ENCODE measurements around the gene SLC12A9.
"Not testable (repeated sequence)": the region's sequence is repeated elsewhere in the genome, so short reads cannot be mapped to it uniquely, and the experiment has no call there.

The SLC12A9 gene

DNA sequence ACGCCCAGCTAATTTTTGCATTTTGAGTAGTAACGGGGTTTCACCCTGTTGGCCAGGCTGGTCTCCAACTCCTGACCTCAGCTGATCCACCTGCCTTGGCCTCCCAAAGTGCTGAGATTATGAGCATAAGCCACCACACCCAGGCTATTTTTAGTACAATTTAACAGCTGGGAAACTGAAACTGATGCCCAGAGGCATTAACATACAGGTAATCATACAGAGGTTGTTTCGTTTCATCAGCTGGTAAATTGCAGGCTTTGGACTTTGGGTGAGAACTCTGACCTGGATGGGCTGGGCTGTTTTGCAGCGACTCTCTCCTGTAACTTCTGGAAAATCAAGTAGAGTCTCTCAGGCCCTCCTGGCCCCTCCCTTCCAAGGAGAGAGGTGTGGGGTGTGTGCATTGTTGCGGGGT lies 49.4 kb downstream of the SLC12A9 start:
- in situ Hi-C loops (cut with MboI; ENCODE audit: low sequenced_read_pairs, unreplicated experiment) = loop anchor here (10.0 kb wide), 1 partner anchor 53 kb away; no protein-coding TSS in a partner anchor
- no peak for DNase-seq (ENCODE audit: low spot score)
- TF ChIP-seq, protein P1, sequence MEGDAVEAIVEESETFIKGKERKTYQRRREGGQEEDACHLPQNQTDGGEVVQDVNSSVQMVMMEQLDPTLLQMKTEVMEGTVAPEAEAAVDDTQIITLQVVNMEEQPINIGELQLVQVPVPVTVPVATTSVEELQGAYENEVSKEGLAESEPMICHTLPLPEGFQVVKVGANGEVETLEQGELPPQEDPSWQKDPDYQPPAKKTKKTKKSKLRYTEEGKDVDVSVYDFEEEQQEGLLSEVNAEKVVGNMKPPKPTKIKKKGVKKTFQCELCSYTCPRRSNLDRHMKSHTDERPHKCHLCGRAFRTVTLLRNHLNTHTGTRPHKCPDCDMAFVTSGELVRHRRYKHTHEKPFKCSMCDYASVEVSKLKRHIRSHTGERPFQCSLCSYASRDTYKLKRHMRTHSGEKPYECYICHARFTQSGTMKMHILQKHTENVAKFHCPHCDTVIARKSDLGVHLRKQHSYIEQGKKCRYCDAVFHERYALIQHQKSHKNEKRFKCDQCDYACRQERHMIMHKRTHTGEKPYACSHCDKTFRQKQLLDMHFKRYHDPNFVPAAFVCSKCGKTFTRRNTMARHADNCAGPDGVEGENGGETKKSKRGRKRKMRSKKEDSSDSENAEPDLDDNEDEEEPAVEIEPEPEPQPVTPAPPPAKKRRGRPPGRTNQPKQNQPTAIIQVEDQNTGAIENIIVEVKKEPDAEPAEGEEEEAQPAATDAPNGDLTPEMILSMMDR (IDR thresholded peaks at IDR 0.05; ENCODE audit: borderline replicate concordance, control extremely low read depth, extremely low read depth, insufficient read depth, missing control alignments) = no peak

DNA sequence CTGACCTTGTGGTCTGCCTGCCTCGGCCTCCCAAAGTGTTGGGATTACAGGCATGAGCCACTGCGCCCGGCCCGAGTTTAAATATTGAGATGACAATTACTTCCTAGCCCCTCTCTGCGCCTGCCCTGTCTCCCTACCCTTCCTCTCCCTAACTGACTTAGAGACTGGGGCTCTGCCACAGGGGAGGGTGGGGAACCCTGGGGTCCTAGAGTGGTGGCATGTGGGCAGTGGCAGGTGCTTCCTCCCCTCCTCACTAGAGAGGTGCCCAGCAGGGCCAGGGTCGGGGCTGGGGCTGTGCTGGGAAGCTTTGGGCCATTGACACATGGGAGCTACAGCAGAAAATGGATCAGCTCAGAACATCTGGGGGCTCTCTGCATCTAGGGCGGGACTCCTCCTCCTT lies 50.1 kb downstream of the SLC12A9 start:
- TF ChIP-seq, protein P1 (IDR thresholded peaks at IDR 0.05; ENCODE audit: borderline replicate concordance, control extremely low read depth, extremely low read depth, insufficient read depth, missing control alignments) = no peak
- in situ Hi-C loops (cut with MboI; ENCODE audit: low sequenced_read_pairs, unreplicated experiment) = loop anchor here (10.0 kb wide), 1 partner anchor 52 kb away; no protein-coding TSS in a partner anchor
- no peak for DNase-seq (ENCODE audit: low spot score)

DNA sequence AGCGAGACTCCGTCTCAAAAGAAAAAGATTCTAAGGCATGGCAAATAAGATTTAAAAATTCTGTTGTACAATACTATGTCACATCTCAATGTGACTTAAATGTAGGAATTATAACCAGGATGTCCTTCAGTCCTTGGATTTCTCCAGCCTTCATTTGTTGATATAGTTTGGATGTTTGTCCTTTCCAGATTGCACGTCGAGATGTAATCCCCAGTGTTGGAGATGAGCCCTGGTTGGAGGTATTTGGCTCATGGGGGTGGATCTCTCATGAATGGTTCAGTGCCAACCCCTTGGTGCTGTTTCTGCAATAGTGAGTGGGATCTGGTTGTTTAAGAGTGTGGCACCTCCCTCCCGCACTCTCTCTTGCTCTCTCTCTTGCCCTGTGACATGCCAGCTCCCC lies 56.0 kb downstream of the SLC12A9 start:
- TF ChIP-seq, protein P1 (IDR thresholded peaks at IDR 0.05; ENCODE audit: borderline replicate concordance, control extremely low read depth, extremely low read depth, insufficient read depth, missing control alignments) = no peak
- no peak for DNase-seq (ENCODE audit: low spot score)
- in situ Hi-C loops (cut with MboI; ENCODE audit: low sequenced_read_pairs, unreplicated experiment) = loop anchor here (5.0 to 10.0 kb wide), 2 partner anchors 46 to 149 kb away; no protein-coding TSS in a partner anchor

DNA sequence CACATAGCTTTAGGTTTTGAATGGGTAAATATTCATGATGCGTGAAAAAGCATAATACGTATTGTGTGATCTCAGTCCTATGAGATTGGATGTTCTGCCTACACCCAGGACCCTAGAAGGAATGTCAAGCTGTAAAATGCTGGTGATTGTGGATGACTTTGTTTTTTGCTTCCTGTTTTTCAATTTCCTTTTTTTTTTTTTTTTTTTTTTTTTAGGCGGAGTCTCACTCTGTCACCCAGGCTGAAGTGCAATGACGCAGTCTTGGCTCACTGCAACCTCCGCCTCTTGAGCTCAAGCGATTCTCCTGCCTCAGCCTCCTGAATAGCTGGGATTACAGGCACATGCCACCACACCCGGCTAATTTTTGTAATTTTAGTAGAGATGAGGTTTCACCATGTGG lies 57.9 kb downstream of the SLC12A9 start:
- in situ Hi-C loops (cut with MboI; ENCODE audit: low sequenced_read_pairs, unreplicated experiment); DNase-seq (ENCODE audit: low spot score): not testable (repeated sequence)

DNA sequence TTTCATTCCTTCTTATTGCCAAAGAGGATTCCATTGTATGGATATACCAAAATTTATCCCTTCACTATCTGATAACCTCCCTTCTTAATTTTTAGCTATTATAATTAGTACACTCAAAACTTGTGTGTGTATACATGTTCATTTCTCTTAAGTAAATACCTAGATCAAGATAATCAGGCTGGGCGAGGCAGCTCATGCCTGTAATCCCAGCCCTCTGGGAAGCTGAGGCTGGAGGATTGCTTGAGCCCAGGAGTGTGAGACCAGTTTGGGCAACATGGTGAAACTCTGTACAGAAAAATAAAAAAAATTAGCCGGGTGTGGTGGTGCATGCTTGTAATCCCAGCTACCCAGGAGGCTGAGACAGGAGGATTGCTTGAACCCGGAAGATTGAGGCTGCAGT lies 59.0 kb downstream of the SLC12A9 start:
- TF ChIP-seq, protein P1 (IDR thresholded peaks at IDR 0.05; ENCODE audit: borderline replicate concordance, control extremely low read depth, extremely low read depth, insufficient read depth, missing control alignments) = no peak
- no peak for DNase-seq (ENCODE audit: low spot score)
- in situ Hi-C loops (cut with MboI; ENCODE audit: low sequenced_read_pairs, unreplicated experiment) = no loop called here

DNA sequence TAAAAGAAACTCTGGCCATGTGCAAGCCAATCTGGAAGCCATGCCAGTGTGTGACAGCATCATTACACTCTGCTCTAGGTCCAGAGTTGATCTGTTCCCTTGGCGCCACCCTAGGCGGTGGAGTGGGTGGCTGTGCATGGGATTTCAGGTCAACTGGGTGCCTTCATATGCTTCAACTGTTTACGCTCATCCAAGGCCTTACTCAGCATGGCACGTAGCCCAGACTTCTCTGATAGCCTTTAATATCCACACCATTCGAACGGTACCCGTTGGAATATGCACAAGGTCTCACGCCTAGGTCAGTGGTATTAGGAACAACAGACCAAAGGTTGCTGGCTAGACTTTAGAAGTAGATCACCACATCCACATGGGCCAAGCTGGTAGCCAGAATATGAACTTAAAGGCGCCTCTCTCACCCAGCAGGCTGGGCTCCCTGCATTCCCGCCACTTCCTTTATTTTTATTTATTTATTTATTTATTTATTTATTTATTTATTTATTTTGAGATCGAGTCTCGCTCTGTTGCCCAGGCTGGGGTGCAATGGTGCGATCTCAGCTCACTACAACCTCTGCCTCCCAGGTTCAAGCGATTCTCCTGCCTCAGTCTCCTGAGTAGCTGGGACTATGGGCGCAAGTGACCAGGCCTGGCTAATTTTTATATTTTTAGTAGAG lies 61.8 kb downstream of the SLC12A9 start:
- in situ Hi-C loops (cut with MboI; ENCODE audit: low sequenced_read_pairs, unreplicated experiment) = no loop called here
- TF ChIP-seq, protein P1 (IDR thresholded peaks at IDR 0.05; ENCODE audit: borderline replicate concordance, control extremely low read depth, extremely low read depth, insufficient read depth, missing control alignments) = no peak
- no peak for DNase-seq (ENCODE audit: low spot score)

DNA sequence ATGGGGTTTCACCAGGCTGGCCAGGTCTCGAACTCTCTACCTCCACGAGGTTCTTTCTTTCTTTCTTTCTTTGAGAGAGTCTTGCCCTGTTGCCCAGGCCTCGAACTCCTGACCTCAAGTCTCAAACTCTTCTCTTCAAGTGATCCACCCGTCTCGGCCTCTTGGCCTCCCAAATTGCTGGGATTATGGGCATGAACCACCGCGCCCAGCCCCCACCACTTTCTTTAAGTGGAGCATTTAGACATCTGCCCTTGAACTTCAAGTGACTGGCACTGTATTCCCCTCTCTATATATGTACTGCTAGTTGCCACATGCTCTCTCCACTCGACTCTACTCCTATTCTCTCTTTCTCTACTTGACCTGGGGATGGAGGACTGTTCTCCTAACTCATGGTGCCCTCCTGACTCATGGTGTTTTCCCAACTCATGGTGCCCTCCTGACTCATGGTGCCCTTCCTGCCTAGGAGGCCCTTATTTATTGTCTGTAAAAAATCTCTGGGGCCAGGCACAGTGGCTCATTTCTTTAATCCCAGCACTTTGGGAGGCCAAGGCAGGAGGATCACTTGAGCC lies 62.5 kb downstream of the SLC12A9 start:
- in situ Hi-C loops (cut with MboI; ENCODE audit: low sequenced_read_pairs, unreplicated experiment) = no loop called here
- TF ChIP-seq, protein P1 (IDR thresholded peaks at IDR 0.05; ENCODE audit: borderline replicate concordance, control extremely low read depth, extremely low read depth, insufficient read depth, missing control alignments) = no peak
- no peak for DNase-seq (ENCODE audit: low spot score)

All from GM13976 (cell line).